HL-60 (cell line): Measurements from ENCODE around the gene HECTD4.

ENCODE experiments used
- CTCF ChIP-seq: IDR thresholded peaks from one replicate; pipeline ENCODE4 v1.5.1; 2011; ENCODE audit warnings: low read length, control low read depth, inconsistent platforms; ENCODE audit not compliant: insufficient read depth
- POLR2AphosphoS5 ChIP-seq: IDR thresholded peaks from 2 replicates; pipeline ENCODE4 v1.6.1; 2012; ENCODE audit warnings: low read depth

DNA sequence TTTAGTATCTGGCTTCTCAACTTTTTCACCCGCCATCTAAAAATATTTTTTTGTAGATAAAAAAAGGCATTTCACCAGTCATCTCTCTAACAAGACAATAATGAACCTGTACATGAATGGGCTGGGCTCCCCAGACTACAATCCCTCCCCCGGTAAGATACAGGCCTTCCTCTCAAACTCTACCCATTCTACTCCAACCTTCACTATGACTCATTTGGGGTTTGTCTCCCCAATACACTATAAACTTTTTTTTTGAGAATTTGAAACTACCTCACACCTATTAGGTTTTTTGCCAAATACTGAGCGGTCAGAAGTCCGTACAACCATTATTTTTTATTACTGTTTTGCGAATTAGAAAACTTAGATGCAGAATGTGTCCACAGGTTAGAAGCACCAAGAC, 26.4 kb upstream of the HECTD4 start:
- TF ChIP-seq CTCF (no peak), POLR2AphosphoS5 (no peak)
